Body of pancreas (tissue), 4 donors: ENCODE data around the gene SOD2. TPM values are rescaled to one million over a fixed set of nuclear protein-coding genes. Genes with fewer than 3 reads are reported as not detected.
"Not testable (repeated sequence)": the region's sequence is repeated elsewhere in the genome, so short reads cannot be mapped to it uniquely, and the experiment has no call there.

Source experiments
- ATAC-seq: fragments of 150-250 bp; one replicate; pipeline ENCODE4 v1.9.1; 2016
- DNase-seq, 4 donors: peaks; one replicate each; pipeline ENCODE4 v3.0.0-alpha.2; 2019
- H3K27ac ChIP-seq, 4 donors: fragments of 200-600 bp; sonication (generic); 1 replicate in 3 of 4; 2 replicates in 1 of 4; pipeline versions ENCODE4 v1.5.1 to v1.6.1; 2016 to 2019; ENCODE audit warnings: mild to moderate bottlenecking in 1 of 4, mixed read lengths in 1 of 4, moderate library complexity in 1 of 4
- H3K27me3 ChIP-seq, 2 donors: fragments of 200-600 bp; sonication (generic); one replicate each; pipeline ENCODE4 v1.6.0; 2016; ENCODE audit warnings: mild to moderate bottlenecking in 1 of 2
- H3K36me3 ChIP-seq, 2 donors: fragments of 200-600 bp; sonication (generic); replicated peaks in 1 of 2; 2 replicates each; pipeline ENCODE4 v1.5.1; 2016; ENCODE audit warnings: low read depth in 2 of 2; ENCODE audit not compliant: insufficient read depth in 1 of 2
- H3K4me1 ChIP-seq: fragments of 200-600 bp; sonication (generic); one replicate; pipeline ENCODE4 v1.6.0; 2016
- H3K4me3 ChIP-seq, 2 donors: fragments of 200-600 bp; sonication (generic); 1 replicate in 1 of 2; 2 replicates in 1 of 2; pipeline ENCODE4 v1.5.1; 2016 to 2019
- H3K9me3 ChIP-seq, 3 donors: fragments of 200-600 bp; sonication (generic); 1 replicate in 2 of 3; 2 replicates in 1 of 3; pipeline ENCODE4 v1.5.1; 2016
- POLR2A ChIP-seq, 3 donors: fragments of 450-650 bp; IDR thresholded peaks; one replicate each; pipeline ENCODE4 v1.6.1; 2016; ENCODE audit warnings: antibody characterized with exemption in 3 of 3, mild to moderate bottlenecking in 2 of 3
- WGBS, 2 donors: methylation state at CpG; one replicate each; pipeline ENCODE4 v1.1.5; 2017; 5-methylcytosine and 5-hydroxymethylcytosine counted together
- intact Hi-C: fragments of 100-400 bp; cut with DNase I; formaldehyde crosslinking; loops from one replicate; pipeline ENCODE4 v1.15.1; 2023
- total RNA-seq, 2 donors: library from RNA; depleted of rRNA; stranded (reverse); fragments of >200 nt; gene quantifications; one replicate each; pipeline ENCODE4 v1.1.0, GENCODE V29; 2016
- TF ChIP-seq, protein P1 (sequence below), 7 experiments: fragments of 450-650 bp in 4 of 7; fragments of 200-600 bp in 3 of 7; sonication (generic) in 3 of 7; IDR thresholded peaks; one replicate each; pipeline ENCODE4 v1.5.1; 2016 to 2019; ENCODE audit warnings: antibody characterized with exemption in 7 of 7

The SOD2 gene
- total RNA-seq, 2 donors from 2014 or later, result 70.5 to 171 TPM

DNA sequence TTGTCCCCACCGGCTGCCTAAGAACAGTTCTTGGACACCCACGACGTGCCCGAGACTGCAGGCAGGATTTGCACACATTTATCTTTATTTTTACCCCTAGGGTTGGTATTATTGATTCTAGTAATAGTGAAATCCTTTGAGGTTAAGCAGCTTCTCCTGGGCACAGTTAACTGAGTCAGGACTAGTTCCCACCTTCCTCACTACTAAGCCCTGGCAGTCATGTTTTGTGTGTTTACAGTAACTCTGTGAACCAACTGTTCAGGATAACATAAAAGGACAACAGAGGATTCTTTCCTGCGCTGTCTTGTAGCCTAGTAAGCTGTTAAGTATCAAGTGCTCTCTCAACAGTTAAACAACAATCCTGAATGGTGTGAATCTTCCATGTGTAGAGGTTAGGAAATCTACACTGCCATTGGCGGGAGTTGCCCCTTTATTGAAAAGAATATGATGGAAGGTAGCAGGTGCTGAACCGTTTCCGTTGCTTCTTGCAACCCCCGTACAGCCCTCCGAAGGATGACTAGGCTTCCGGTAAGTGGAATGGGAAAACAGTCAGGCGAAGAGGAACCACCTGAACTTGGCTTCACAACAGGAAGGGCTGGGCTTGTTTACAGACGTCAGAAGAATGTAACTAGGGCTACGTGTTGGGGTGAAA lies 979 bp upstream of the SOD2 start:
- Histone ChIP-seq H3K4me1 (peaks cover 31% of the 10 kb centered on the region), H3K36me3 (no peaks in the 10 kb centered on the region), H3K27me3 (no peaks in the 10 kb centered on the region), H3K9me3 (no peaks in the 10 kb centered on the region), H3K27ac (peak overlapping the region; percentile 98), H3K4me3 (peak overlapping the region; percentile 39 to 53)
- intact Hi-C loops, result no loop called here
- peak; percentile 25 for ATAC-seq
- peak; percentile 54 to 83 (median 64) for DNase-seq
- 5 to 6% methylated on average over 14 of the region's 14 CpGs for WGBS, 2 donors
- TF ChIP-seq, protein P1, sequence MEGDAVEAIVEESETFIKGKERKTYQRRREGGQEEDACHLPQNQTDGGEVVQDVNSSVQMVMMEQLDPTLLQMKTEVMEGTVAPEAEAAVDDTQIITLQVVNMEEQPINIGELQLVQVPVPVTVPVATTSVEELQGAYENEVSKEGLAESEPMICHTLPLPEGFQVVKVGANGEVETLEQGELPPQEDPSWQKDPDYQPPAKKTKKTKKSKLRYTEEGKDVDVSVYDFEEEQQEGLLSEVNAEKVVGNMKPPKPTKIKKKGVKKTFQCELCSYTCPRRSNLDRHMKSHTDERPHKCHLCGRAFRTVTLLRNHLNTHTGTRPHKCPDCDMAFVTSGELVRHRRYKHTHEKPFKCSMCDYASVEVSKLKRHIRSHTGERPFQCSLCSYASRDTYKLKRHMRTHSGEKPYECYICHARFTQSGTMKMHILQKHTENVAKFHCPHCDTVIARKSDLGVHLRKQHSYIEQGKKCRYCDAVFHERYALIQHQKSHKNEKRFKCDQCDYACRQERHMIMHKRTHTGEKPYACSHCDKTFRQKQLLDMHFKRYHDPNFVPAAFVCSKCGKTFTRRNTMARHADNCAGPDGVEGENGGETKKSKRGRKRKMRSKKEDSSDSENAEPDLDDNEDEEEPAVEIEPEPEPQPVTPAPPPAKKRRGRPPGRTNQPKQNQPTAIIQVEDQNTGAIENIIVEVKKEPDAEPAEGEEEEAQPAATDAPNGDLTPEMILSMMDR (IDR thresholded peaks at IDR 0.05), result no peak
- peak in 2 of 3 donors; percentile 5 to 36 for TF ChIP-seq POLR2A (IDR thresholded peaks at IDR 0.05)

DNA sequence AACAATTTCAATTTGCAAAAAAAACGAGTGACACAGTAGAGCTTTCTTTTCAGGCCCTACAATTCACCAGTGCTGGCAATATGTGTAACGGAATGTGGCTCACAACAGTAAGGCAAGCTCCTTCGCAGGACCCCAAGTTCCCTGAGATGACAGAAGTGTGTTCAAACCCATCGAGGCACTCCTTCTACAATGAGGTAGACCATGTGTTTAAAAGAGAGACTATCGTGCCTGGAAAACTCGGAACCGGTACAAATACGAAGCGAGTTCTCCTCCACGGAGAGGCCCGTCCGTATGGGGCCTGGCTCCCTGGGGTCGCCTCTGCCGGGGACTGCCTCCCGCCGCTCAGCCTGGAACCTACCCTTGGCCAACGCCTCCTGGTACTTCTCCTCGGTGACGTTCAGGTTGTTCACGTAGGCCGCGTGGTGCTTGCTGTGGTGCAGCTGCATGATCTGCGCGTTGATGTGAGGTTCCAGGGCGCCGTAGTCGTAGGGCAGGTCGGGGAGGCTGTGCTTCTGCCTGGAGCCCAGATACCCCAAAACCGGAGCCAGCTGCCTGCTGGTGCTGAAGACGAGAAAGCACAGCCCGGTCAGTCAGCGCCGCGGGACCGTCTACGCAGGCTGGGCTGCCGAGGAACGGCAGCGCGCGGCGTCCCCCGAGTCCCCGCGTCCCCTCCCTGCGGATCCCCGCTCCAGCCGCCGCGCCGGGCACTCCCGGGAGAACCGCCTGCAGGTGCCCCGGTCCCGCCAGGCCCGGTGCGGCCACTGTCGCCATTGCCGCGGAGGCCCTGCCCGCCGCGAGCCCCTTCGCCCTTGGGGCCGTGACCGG lies 526 bp downstream of the SOD2 start:
- H3K4me3 ChIP-seq, result peak overlapping the region; percentile 70 to 85
- TF ChIP-seq, protein P1 (IDR thresholded peaks at IDR 0.05), result no peak
- no peak for TF ChIP-seq POLR2A (IDR thresholded peaks at IDR 0.05)
- no peaks in the 10 kb centered on the region for H3K36me3 ChIP-seq
- no peaks in the 10 kb centered on the region for H3K27me3 ChIP-seq
- H3K9me3 ChIP-seq, result no peaks in the 10 kb centered on the region
- ATAC-seq, result peak; percentile 8
- intact Hi-C loops, result no loop called here
- 0 to 1% methylated on average over 3 to 29 of the region's 66 CpGs for WGBS, 2 donors
- peak; percentile 62 to 71 (median 66) for DNase-seq
- peaks cover 46% of the 10 kb centered on the region for H3K4me1 ChIP-seq
- peak overlapping the region; percentile 98 for H3K27ac ChIP-seq

DNA sequence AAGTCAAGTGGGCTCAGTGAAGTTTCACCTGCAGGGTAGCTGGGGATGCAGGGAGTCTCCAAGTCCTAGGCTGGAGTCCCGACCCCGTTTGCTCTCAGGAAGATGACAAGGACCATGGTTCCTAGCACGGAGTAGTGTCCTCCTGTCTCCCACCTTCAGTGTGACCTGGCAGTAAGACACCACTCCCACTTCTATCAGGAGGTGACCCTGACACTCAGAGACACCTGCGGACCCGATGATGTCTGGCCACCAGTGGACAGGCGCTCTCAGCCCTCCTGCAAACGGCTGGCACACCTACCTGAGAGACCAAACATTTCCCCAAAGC lies 1.1 kb downstream of the SOD2 start:
- 6 to 11% methylated on average over 7 of the region's 7 CpGs for WGBS, 2 donors
- Histone ChIP-seq H3K4me3 (peak overlapping the region; percentile 70 to 85), H3K4me1 (peaks cover 52% of the 10 kb centered on the region), H3K27me3 (no peaks in the 10 kb centered on the region), H3K27ac (peak overlapping the region; percentile 98), H3K36me3 (no peaks in the 10 kb centered on the region), H3K9me3 (no peaks in the 10 kb centered on the region)
- TF ChIP-seq, protein P1 (IDR thresholded peaks at IDR 0.05), result no peak
- TF ChIP-seq POLR2A (IDR thresholded peaks at IDR 0.05), result no peak
- ATAC-seq, result no peak
- no peak for DNase-seq
- intact Hi-C loops, result no loop called here

DNA sequence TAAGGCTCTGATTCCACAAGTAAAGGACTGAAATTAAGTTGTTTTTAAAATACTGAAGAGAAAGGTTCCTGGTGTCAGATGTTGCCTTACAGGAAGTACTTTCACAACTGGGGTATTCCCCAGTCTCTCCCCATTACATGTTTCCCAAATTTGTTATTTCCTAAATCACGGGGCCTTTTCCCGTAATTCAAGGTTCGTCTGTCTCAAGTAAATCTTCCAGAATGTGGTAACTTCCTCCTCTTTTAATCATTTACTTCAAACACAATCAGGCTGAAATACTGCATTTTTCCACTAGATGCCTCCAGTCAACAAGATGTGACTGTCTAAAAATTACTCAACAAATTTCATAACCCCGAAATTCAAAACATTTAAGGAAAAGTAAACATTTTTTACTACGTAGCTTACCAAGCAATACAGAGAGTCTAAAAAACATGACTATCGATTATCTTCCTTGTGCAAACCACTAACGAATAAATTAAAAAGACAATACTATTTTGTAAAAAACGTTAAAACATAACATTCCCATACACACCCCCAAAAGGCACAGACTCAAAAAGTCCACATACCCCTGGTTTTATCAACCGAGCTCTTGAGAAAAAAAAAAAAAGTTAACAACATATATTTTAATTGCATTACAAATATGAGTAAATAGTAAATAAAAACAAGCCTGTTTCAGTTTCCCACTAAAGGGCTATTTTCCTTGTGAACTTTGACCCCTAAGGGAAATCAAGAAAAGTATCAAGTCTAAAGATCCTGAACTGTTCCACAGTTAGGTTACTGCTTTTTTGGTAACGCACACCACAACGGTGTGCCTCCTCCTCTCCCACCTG lies 1.7 kb downstream of the SOD2 start:
- peak in 1 of 3 donors; percentile 27 for TF ChIP-seq POLR2A (IDR thresholded peaks at IDR 0.05)
- TF ChIP-seq, protein P1 (IDR thresholded peaks at IDR 0.05), result peak; percentile 31 to 98 (median 96)
- ATAC-seq (peak; percentile 36), DNase-seq (peak in 1 of 4 donors; percentile 71)
- Histone ChIP-seq H3K9me3 (no peaks in the 10 kb centered on the region), H3K27me3 (no peaks in the 10 kb centered on the region), H3K36me3 (no peaks in the 10 kb centered on the region), H3K4me1 (peaks cover 55% of the 10 kb centered on the region), H3K27ac (peak overlapping the region; percentile 98), H3K4me3 (peak overlapping the region in 1 of 2 donors; percentile 70)
- 1 to 3% methylated on average over 11 of the region's 11 CpGs for WGBS, 2 donors
- intact Hi-C loops, result no loop called here

DNA sequence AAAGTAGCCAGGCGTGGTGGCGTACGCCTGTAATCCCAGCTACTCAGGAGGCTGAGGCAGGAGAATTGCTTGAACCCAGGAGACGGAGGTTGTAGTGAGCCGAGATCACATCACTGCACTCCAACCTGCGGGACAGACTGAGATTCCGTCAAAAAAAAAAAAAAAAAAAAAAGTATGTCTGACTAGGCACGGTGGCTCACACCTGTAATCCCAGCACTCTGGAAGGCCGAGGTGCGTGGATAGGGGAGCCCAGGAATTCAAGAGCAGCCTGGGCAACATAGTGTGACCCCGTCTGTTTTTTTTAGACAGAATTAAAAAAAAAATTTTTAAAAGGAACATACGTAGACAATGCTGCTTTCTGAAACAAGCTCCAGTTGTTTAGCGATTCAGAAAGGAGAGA lies 2.9 kb downstream of the SOD2 start:
- not testable (repeated sequence) for DNase-seq

More for the DNA sequence above, 2.9 kb downstream of the SOD2 start:
- H3K27me3 ChIP-seq, H3K4me3 ChIP-seq, intact Hi-C loops, ATAC-seq, H3K36me3 ChIP-seq, H3K9me3 ChIP-seq: not testable (repeated sequence)
- H3K27ac ChIP-seq, result peak overlapping the region in 1 of 4 donors; percentile 98
- peaks cover 53% of the 10 kb centered on the region for H3K4me1 ChIP-seq
- 83 to 87% methylated on average over 13 of the region's 13 CpGs for WGBS, 2 donors
